Chondrocyte (in vitro differentiated cells): ENCODE results near the gene PHLPP1. TPM values are rescaled to one million over a fixed set of nuclear protein-coding genes. Genes with fewer than 3 reads are reported as not detected.
A peak's percentile ranks its signal among the peaks of the same experiment; 100 is the strongest.

ENCODE experiments used
- DNase-seq: peaks from one replicate; pipeline ENCODE4 v3.0.0; 2021; ENCODE audit warnings: mixed read lengths, low spot score
- H3K27ac Mint-ChIP-seq: one replicate; pipeline ENCODE4 v1.8.0; 2021; ENCODE audit warnings: mild to moderate bottlenecking, moderate library complexity, mixed read lengths; ENCODE audit not compliant: unreplicated experiment
- H3K27me3 Mint-ChIP-seq: 2 replicates; pipeline ENCODE4 v1.8.0; 2021; ENCODE audit warnings: low read depth, mixed read lengths
- H3K36me3 Mint-ChIP-seq: 2 replicates; pipeline ENCODE4 v1.8.0; 2021; ENCODE audit warnings: low read depth, mixed read lengths
- H3K4me1 Mint-ChIP-seq: 2 replicates; pipeline ENCODE4 v1.8.0; 2021; ENCODE audit warnings: low read depth, mild to moderate bottlenecking, mixed read lengths
- H3K4me3 Mint-ChIP-seq: one replicate; pipeline ENCODE4 v1.8.0; 2021; ENCODE audit warnings: mild to moderate bottlenecking, moderate library complexity, mixed read lengths; ENCODE audit not compliant: unreplicated experiment
- H3K9me3 Mint-ChIP-seq: 2 replicates; pipeline ENCODE4 v1.8.0; 2021; ENCODE audit warnings: low read depth, mixed read lengths
- CTCF ChIP-seq: fragments of 200-600 bp; sonication (generic); IDR thresholded peaks from 2 replicates; pipeline ENCODE4 v1.5.0; 2021; ENCODE audit warnings: antibody characterized with exemption, mild to moderate bottlenecking, moderate library complexity
- total RNA-seq: library from RNA; stranded (reverse); gene quantifications from 3 replicates; pipeline ENCODE4 v1.2.1, GENCODE V29; 2021

Gene PHLPP1
- total RNA-seq, 1 donor from 2014 or later: 10.4 TPM

GRCh38 chr18:62939433-62939832 is 224.1 kb downstream of the PHLPP1 start:
- peak overlapping the region; percentile 28 for H3K27ac Mint-ChIP-seq
- TF ChIP-seq CTCF: no peak
- no peak for DNase-seq
- H3K4me1 Mint-ChIP-seq: peaks cover 37% of the 10 kb centered on the region
- H3K36me3 Mint-ChIP-seq: no peaks in the 10 kb centered on the region
- peak overlapping the region; percentile 26 for H3K4me3 Mint-ChIP-seq
- H3K9me3 Mint-ChIP-seq: no peaks in the 10 kb centered on the region
- H3K27me3 Mint-ChIP-seq: no peaks in the 10 kb centered on the region

GRCh38 chr18:62939926-62940325 is 224.6 kb downstream of the PHLPP1 start:
- no peaks in the 10 kb centered on the region for H3K36me3 Mint-ChIP-seq
- no peak for TF ChIP-seq CTCF
- peak overlapping the region; percentile 28 for H3K27ac Mint-ChIP-seq
- peak overlapping the region; percentile 26 for H3K4me3 Mint-ChIP-seq
- H3K9me3 Mint-ChIP-seq: no peaks in the 10 kb centered on the region
- peaks cover 37% of the 10 kb centered on the region for H3K4me1 Mint-ChIP-seq
- DNase-seq: no peak
- no peaks in the 10 kb centered on the region for H3K27me3 Mint-ChIP-seq

- Mint-ChIP-seq H3K4me1 (peaks cover 20% of the 10 kb centered on the region), H3K27ac (no peak overlapping the region), H3K36me3 (peaks cover 7% of the 10 kb centered on the region), H3K4me3 (no peak overlapping the region), H3K9me3 (no peaks in the 10 kb centered on the region), H3K27me3 (no peaks in the 10 kb centered on the region)
- no peak for DNase-seq
- TF ChIP-seq CTCF: no peak
These were observed 227.2 kb downstream of the PHLPP1 start for GRCh38 chr18:62942578-62942977.

GRCh38 chr18:62944454-62944853 is 229.1 kb downstream of the PHLPP1 start:
- Mint-ChIP-seq H3K4me1 (peaks cover 6% of the 10 kb centered on the region), H3K27me3 (no peaks in the 10 kb centered on the region), H3K9me3 (no peaks in the 10 kb centered on the region), H3K27ac (no peak overlapping the region), H3K4me3 (no peak overlapping the region), H3K36me3 (peaks cover 7% of the 10 kb centered on the region)
- peak; percentile 35 for TF ChIP-seq CTCF
- no peak for DNase-seq

GRCh38 chr18:62948788-62949187 is 233.4 kb downstream of the PHLPP1 start:
- Mint-ChIP-seq H3K36me3 (peaks cover 7% of the 10 kb centered on the region), H3K4me3 (no peak overlapping the region), H3K9me3 (no peaks in the 10 kb centered on the region), H3K27me3 (no peaks in the 10 kb centered on the region), H3K27ac (no peak overlapping the region), H3K4me1 (no peaks in the 10 kb centered on the region)
- TF ChIP-seq CTCF: no peak
- DNase-seq: no peak
